Measurements from ENCODE around the gene STK39. TPM values are rescaled to one million over a fixed set of nuclear protein-coding genes. Genes with fewer than 3 reads are reported as not detected.

STK39 gene
- polyA plus RNA-seq, 1 donor from 2014 or later, result 9.5 TPM

- Histone ChIP-seq H3K79me2 (replicated peaks; ENCODE audit: insufficient read depth, low read length) (no peaks in the 10 kb centered on the region), H3K27me3 (ENCODE audit: insufficient read depth, low read depth, low read length) (no peaks in the 10 kb centered on the region), H3K9me3 (ENCODE audit: low read length) (no peaks in the 10 kb centered on the region), H2AFZ (ENCODE audit: low read depth, low read length) (no peak overlapping the region), H3K9ac (ENCODE audit: low read length) (no peak overlapping the region), H4K20me1 (ENCODE audit: insufficient read depth) (no peaks in the 10 kb centered on the region), H3K4me3 (ENCODE audit: low read length) (no peak overlapping the region), H3K9me2 (ENCODE audit: insufficient read depth, low read length) (no peaks in the 10 kb centered on the region), H3F3A (ENCODE audit: insufficient read depth, low read length, poor library complexity, severe bottlenecking) (no peaks in the 10 kb centered on the region), H3K4me2 (ENCODE audit: low read length) (no peak overlapping the region), H3K27ac (ENCODE audit: low read length) (no peak overlapping the region), H3K36me3 (ENCODE audit: insufficient read depth, low read length) (no peaks in the 10 kb centered on the region)
- TF ChIP-seq EP300 (conservative IDR thresholded peaks at IDR 0.05; ENCODE audit: poor library complexity, severe bottlenecking) (no peak), RAD21 (conservative IDR thresholded peaks at IDR 0.05) (no peak), TAF1 (IDR thresholded peaks at IDR 0.05; ENCODE audit: low read depth) (no peak), SMC3 (conservative IDR thresholded peaks at IDR 0.05; ENCODE audit: poor library complexity) (no peak), CTCF (IDR thresholded peaks at IDR 0.05; ENCODE audit: poor library complexity, severe bottlenecking) (no peak), MXI1 (conservative IDR thresholded peaks at IDR 0.05; ENCODE audit: poor library complexity, severe bottlenecking) (no peak), EZH2 (IDR thresholded peaks at IDR 0.05; ENCODE audit: borderline replicate concordance, insufficient read depth, low read length, poor library complexity, severe bottlenecking) (no peak), REST (IDR thresholded peaks at IDR 0.05; ENCODE audit: borderline replicate concordance) (no peak), POLR2AphosphoS5 (IDR thresholded peaks at IDR 0.05) (no peak)
These were observed 310.0 kb downstream of the STK39 start for GRCh38 chr2:167937403-167937802.

GRCh38 chr2:167935803-167936110 lies 311.6 kb downstream of the STK39 start:
- Histone ChIP-seq H3K9me3 (ENCODE audit: low read length) (no peaks in the 10 kb centered on the region), H3K27me3 (ENCODE audit: insufficient read depth, low read depth, low read length) (no peaks in the 10 kb centered on the region), H3K4me3 (ENCODE audit: low read length) (no peak overlapping the region), H4K20me1 (ENCODE audit: insufficient read depth) (no peaks in the 10 kb centered on the region), H3F3A (ENCODE audit: insufficient read depth, low read length, poor library complexity, severe bottlenecking) (no peaks in the 10 kb centered on the region), H3K36me3 (ENCODE audit: insufficient read depth, low read length) (no peaks in the 10 kb centered on the region), H3K9me2 (ENCODE audit: insufficient read depth, low read length) (no peaks in the 10 kb centered on the region), H3K27ac (ENCODE audit: low read length) (no peak overlapping the region), H3K9ac (ENCODE audit: low read length) (no peak overlapping the region), H3K4me2 (ENCODE audit: low read length) (no peak overlapping the region), H2AFZ (ENCODE audit: low read depth, low read length) (no peak overlapping the region), H3K79me2 (replicated peaks; ENCODE audit: insufficient read depth, low read length) (no peaks in the 10 kb centered on the region)
- TF ChIP-seq TAF1 (IDR thresholded peaks at IDR 0.05; ENCODE audit: low read depth) (no peak), MXI1 (conservative IDR thresholded peaks at IDR 0.05; ENCODE audit: poor library complexity, severe bottlenecking) (no peak), EP300 (conservative IDR thresholded peaks at IDR 0.05; ENCODE audit: poor library complexity, severe bottlenecking) (no peak), EZH2 (IDR thresholded peaks at IDR 0.05; ENCODE audit: borderline replicate concordance, insufficient read depth, low read length, poor library complexity, severe bottlenecking) (no peak), POLR2AphosphoS5 (IDR thresholded peaks at IDR 0.05) (no peak), RAD21 (conservative IDR thresholded peaks at IDR 0.05) (no peak), CTCF (IDR thresholded peaks at IDR 0.05; ENCODE audit: poor library complexity, severe bottlenecking) (no peak), SMC3 (conservative IDR thresholded peaks at IDR 0.05; ENCODE audit: poor library complexity) (no peak), REST (IDR thresholded peaks at IDR 0.05; ENCODE audit: borderline replicate concordance) (no peak)
